ENCODE measurements around the gene SESN3.

Gene SESN3

GRCh38 chr11:95255251-95256145 lies 24.5 kb upstream of the SESN3 start:
- Histone ChIP-seq H3K9ac (ENCODE audit: low read depth, low read length) (no peak overlapping the region), H3K27me3 (ENCODE audit: insufficient read depth, low read length, poor library complexity) (no peaks in the 10 kb centered on the region), H3K9me3 (ENCODE audit: insufficient read depth, low read length, severe bottlenecking) (no peaks in the 10 kb centered on the region), H3K27ac (ENCODE audit: low read length) (no peak overlapping the region), H3K4me2 (ENCODE audit: insufficient read depth, low read length) (no peak overlapping the region), H3K4me1 (ENCODE audit: insufficient read depth, low read length) (peaks cover 18% of the 10 kb centered on the region), H2AFZ (ENCODE audit: low read depth, low read length) (no peak overlapping the region), H3K4me3 (ENCODE audit: low read depth in 1 of 2, low read length in 2 of 2) (no peak overlapping the region), H3K36me3 (ENCODE audit: insufficient read depth, low read length) (no peaks in the 10 kb centered on the region), H3K79me2 (ENCODE audit: insufficient read depth, low read length) (no peaks in the 10 kb centered on the region), H4K20me1 (ENCODE audit: insufficient read depth, low read length) (no peaks in the 10 kb centered on the region)
- no peak for ATAC-seq (ENCODE audit: insufficient read depth, low read depth)
- no peak for DNase-seq
- TF ChIP-seq EZH2 (IDR thresholded peaks at IDR 0.05; ENCODE audit: borderline replicate concordance, low read depth, low read length, severe bottlenecking) (no peak), CTCF (IDR thresholded peaks at IDR 0.05; ENCODE audit: borderline replicate concordance, extremely low read depth, low read length, poor library complexity, severe bottlenecking) (no peak)

GRCh38 chr11:95254716-95255115 lies 23.7 kb upstream of the SESN3 start:
- DNase-seq (no peak), ATAC-seq (ENCODE audit: insufficient read depth, low read depth) (no peak)
- TF ChIP-seq CTCF (IDR thresholded peaks at IDR 0.05; ENCODE audit: borderline replicate concordance, extremely low read depth, low read length, poor library complexity, severe bottlenecking) (no peak), EZH2 (IDR thresholded peaks at IDR 0.05; ENCODE audit: borderline replicate concordance, low read depth, low read length, severe bottlenecking) (no peak)
- H3K9ac ChIP-seq (ENCODE audit: low read depth, low read length): no peak overlapping the region
- no peak overlapping the region for H3K4me3 ChIP-seq (ENCODE audit: low read depth in 1 of 2, low read length in 2 of 2)
- no peaks in the 10 kb centered on the region for H4K20me1 ChIP-seq (ENCODE audit: insufficient read depth, low read length)
- 0 out of 2 replicates have a peak overlapping the region, but pooled peaks have one; percentile 53 for H3K4me2 ChIP-seq (ENCODE audit: insufficient read depth, low read length)
- no peak overlapping the region for H3K27ac ChIP-seq (ENCODE audit: low read length)
- no peaks in the 10 kb centered on the region for H3K27me3 ChIP-seq (ENCODE audit: insufficient read depth, low read length, poor library complexity)
- no peaks in the 10 kb centered on the region for H3K9me3 ChIP-seq (ENCODE audit: insufficient read depth, low read length, severe bottlenecking)
- H3K36me3 ChIP-seq (ENCODE audit: insufficient read depth, low read length): no peaks in the 10 kb centered on the region
- H3K4me1 ChIP-seq (ENCODE audit: insufficient read depth, low read length): peaks cover 18% of the 10 kb centered on the region
- no peak overlapping the region for H2AFZ ChIP-seq (ENCODE audit: low read depth, low read length)
- H3K79me2 ChIP-seq (ENCODE audit: insufficient read depth, low read length): no peaks in the 10 kb centered on the region

GRCh38 chr11:95254131-95254704 lies 23.2 kb upstream of the SESN3 start:
- Histone ChIP-seq H3K27ac (ENCODE audit: low read length) (no peak overlapping the region), H4K20me1 (ENCODE audit: insufficient read depth, low read length) (no peaks in the 10 kb centered on the region), H3K4me2 (ENCODE audit: insufficient read depth, low read length) (peak overlapping the region; percentile 53), H2AFZ (ENCODE audit: low read depth, low read length) (peak overlapping the region; percentile 57), H3K4me1 (ENCODE audit: insufficient read depth, low read length) (peaks cover 18% of the 10 kb centered on the region), H3K27me3 (ENCODE audit: insufficient read depth, low read length, poor library complexity) (no peaks in the 10 kb centered on the region), H3K36me3 (ENCODE audit: insufficient read depth, low read length) (no peaks in the 10 kb centered on the region), H3K9ac (ENCODE audit: low read depth, low read length) (peak overlapping the region; percentile 24; the same call in 1 of the 2 replicates), H3K79me2 (ENCODE audit: insufficient read depth, low read length) (no peaks in the 10 kb centered on the region), H3K4me3 (ENCODE audit: low read depth in 1 of 2, low read length in 2 of 2) (peak overlapping the region in 1 of 2 experiments; percentile 48; a peak in 2 of 4 replicates), H3K9me3 (ENCODE audit: insufficient read depth, low read length, severe bottlenecking) (no peaks in the 10 kb centered on the region)
- TF ChIP-seq EZH2 (IDR thresholded peaks at IDR 0.05; ENCODE audit: borderline replicate concordance, low read depth, low read length, severe bottlenecking): no peak
- no peak for TF ChIP-seq CTCF (IDR thresholded peaks at IDR 0.05; ENCODE audit: borderline replicate concordance, extremely low read depth, low read length, poor library complexity, severe bottlenecking)
- peak; percentile 98 for ATAC-seq (ENCODE audit: insufficient read depth, low read depth)
- peak; percentile 52 for DNase-seq
